Right lobe of liver (tissue), 6 donors: ENCODE results near the gene PTGES3L. TPM values are rescaled to one million over a fixed set of nuclear protein-coding genes. Genes with fewer than 3 reads are reported as not detected.

Experiments
- ATAC-seq, 4 donors: fragments of 200-7000 bp; cut with Tn5 transposase; one replicate each; pipeline ENCODE4 v1.9.1; 2020; ENCODE audit warnings: mild to moderate bottlenecking in 4 of 4, moderate library complexity in 4 of 4
- DNase-seq, 3 donors: peaks; one replicate each; pipeline ENCODE4 v3.0.0-alpha.2; 2020
- H3K27ac ChIP-seq, 3 donors: fragments of 200-600 bp; one replicate each; pipeline ENCODE4 v1.8.0; 2022
- H3K27me3 ChIP-seq, 2 donors: fragments of 200-600 bp; one replicate each; pipeline ENCODE4 v1.8.0; 2022
- H3K36me3 ChIP-seq, 4 donors: fragments of 200-600 bp; sonication (generic) in 1 of 4; one replicate each; pipeline versions ENCODE4 v1.5.1 to v1.8.0; 2017 to 2022; ENCODE audit warnings: control low read depth in 1 of 4
- H3K4me1 ChIP-seq, 4 donors: fragments of 200-600 bp; sonication (generic) in 1 of 4; one replicate each; pipeline versions ENCODE4 v1.5.1 to v1.8.0; 2017 to 2022; ENCODE audit warnings: control low read depth in 1 of 4
- H3K4me3 ChIP-seq, 3 donors: fragments of 200-600 bp; one replicate each; pipeline ENCODE4 v1.8.0; 2022
- H3K9me3 ChIP-seq, 4 donors: fragments of 200-600 bp; sonication (generic) in 1 of 4; one replicate each; pipeline versions ENCODE4 v1.5.1 to v1.8.0; 2017 to 2022; ENCODE audit warnings: control low read depth in 1 of 4
- POLR2A ChIP-seq: fragments of 450-650 bp; IDR thresholded peaks from one replicate; pipeline ENCODE4 v1.6.1; 2017; ENCODE audit warnings: antibody characterized with exemption, mild to moderate bottlenecking
- WGBS: methylation state at CpG from one replicate; pipeline ENCODE4 v1.1.6; 2018; ENCODE audit warnings: low coverage, low lambda C conversion rate; ENCODE audit not compliant: insufficient coverage; ENCODE audit errors: missing lambda C conversion rate; 5-methylcytosine and 5-hydroxymethylcytosine counted together
- intact Hi-C, 2 donors: fragments of 100-400 bp; cut with DNase I; formaldehyde crosslinking; loops; one replicate each; pipeline versions ENCODE4 v1.11.2 to v1.14.1; 2022
- long read RNA-seq: library from polyadenylated mRNA; unstranded; transcript quantifications from one replicate; pipeline ENCODE4 v2.0.0, GENCODE V29; 2019
- total RNA-seq, 6 experiments: library from RNA; depleted of rRNA in 2 of 6; stranded (reverse); fragments of >200 nt in 2 of 6; fragmentation: NEBNext Ultra II Directional in 3 of 6; extraction: Animal tissue kit (Norgen Biotek cat#: 25700) in 3 of 6; gene quantifications; one replicate each; pipeline versions ENCODE4 v1.1.0 to v1.2.4, GENCODE V29; 2016 to 2023
- TF ChIP-seq, protein P1 (sequence below), 4 donors: fragments of 200-600 bp in 3 of 4; fragments of 450-650 bp in 1 of 4; IDR thresholded peaks; one replicate each; pipeline versions ENCODE4 v1.5.1 to v1.8.0; 2016 to 2022; ENCODE audit warnings: antibody characterized with exemption in 4 of 4, mild to moderate bottlenecking in 2 of 4
- donor health status: DM: no; HTN: yes; CAD: no.
- donor health status: DM: no; HTN: no; CAD: no.
- donor health status: DM: no; HTN: no; CAD: no.
- donor health status: DM: no; HTN: yes; CAD: no.
- donor health status: DM: no; HTN: yes; CAD: no.

PTGES3L gene
- not detected for total RNA-seq
- long read RNA-seq = 0 reads

DNA sequence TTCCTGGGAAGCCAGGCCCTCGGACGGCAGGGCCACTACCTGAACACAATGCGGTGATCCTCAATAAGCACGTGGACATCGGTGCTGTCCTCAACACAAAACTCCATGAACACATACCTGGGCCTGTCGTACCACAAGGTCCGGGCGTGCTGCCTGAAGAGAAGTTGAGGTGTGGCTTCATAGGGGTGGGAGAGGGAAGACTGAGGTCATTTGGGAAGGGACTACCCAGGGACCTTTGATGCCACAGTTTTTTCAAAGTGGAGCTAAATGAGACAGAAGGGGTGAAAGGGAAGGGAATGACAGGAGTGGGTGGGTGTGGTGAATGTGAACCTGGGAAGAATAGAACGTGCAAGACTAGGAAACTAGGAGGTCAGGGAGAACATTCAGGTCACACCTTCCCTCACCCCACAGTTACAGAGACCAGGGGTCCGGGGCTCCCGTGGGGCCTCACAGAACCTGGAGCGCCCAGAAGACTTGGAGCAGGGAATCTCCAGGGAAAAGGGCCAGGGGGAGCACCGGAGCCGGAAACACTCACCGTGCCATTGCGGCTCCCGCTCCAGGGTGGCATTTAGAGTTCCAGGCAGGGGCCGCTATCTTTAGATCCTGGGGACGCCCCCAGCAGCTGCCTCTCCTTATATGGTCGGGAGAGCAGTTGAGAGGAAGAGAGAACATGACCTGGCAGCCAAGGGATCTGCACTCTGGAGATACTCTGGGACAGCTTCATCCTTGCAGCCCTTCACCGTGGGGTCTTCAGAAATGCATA is at the start of gene PTGES3L:
Gene PTGES3L, minus strand, starts transcription at position 570 of the 763 bp plus-strand sequence. Its CDS starts 27 bp downstream, at position 543.
- peak in 3 of 4 donors; percentile 4 to 17 (median 10) for ATAC-seq

DNA sequence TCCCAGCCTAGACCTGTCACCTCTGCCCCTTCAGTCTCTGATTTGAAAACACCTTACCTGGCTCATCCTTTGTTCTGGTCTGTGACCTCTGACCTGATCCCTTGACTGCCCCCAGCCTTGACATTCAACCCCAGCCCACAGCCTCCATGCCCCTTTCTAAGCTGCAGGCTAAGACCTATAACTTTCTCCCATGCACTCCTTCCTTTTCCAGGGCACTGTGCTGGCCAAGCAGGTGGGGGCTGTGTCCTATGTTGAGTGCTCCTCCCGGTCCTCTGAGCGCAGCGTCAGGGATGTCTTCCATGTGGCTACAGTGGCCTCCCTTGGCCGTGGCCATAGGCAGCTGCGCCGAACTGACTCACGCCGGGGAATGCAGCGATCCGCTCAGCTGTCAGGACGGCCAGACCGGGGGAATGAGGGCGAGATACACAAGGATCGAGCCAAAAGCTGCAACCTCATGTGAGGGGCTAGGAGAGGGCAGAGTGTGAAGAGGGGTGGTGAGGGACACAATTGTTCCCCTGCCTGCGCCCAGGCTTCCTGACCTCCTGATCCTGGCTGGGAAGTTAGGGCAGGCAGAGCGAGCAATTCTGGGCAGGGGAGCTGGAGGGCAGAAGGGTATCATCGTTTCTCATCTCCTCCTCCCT is 48.5 kb upstream of the PTGES3L start:
- H3K4me3 ChIP-seq = no peak overlapping the region
- intact Hi-C loops = loop anchor here in 1 of 2 donors (10.0 kb wide), 1 partner anchor 116 kb away; no protein-coding TSS in a partner anchor
- ATAC-seq (no peak), DNase-seq (no peak)
- WGBS = 89% methylated on average over 12 of the region's 17 CpGs
- H3K36me3 ChIP-seq = no peaks in the 10 kb centered on the region
- no peak overlapping the region for H3K27ac ChIP-seq
- no peaks in the 10 kb centered on the region for H3K9me3 ChIP-seq
- H3K27me3 ChIP-seq = no peaks in the 10 kb centered on the region
- TF ChIP-seq POLR2A = no peak
- TF ChIP-seq, protein P1, sequence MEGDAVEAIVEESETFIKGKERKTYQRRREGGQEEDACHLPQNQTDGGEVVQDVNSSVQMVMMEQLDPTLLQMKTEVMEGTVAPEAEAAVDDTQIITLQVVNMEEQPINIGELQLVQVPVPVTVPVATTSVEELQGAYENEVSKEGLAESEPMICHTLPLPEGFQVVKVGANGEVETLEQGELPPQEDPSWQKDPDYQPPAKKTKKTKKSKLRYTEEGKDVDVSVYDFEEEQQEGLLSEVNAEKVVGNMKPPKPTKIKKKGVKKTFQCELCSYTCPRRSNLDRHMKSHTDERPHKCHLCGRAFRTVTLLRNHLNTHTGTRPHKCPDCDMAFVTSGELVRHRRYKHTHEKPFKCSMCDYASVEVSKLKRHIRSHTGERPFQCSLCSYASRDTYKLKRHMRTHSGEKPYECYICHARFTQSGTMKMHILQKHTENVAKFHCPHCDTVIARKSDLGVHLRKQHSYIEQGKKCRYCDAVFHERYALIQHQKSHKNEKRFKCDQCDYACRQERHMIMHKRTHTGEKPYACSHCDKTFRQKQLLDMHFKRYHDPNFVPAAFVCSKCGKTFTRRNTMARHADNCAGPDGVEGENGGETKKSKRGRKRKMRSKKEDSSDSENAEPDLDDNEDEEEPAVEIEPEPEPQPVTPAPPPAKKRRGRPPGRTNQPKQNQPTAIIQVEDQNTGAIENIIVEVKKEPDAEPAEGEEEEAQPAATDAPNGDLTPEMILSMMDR (IDR thresholded peaks at IDR 0.05) = no peak
- peaks cover 0 to 17% (median 3%) of the 10 kb centered on the region in 4 donors for H3K4me1 ChIP-seq

More for the DNA sequence above, at the start of gene PTGES3L:
- no peaks in the 10 kb centered on the region for H3K27me3 ChIP-seq
- peaks cover 0 to 18% (median 6%) of the 10 kb centered on the region in 4 donors for H3K4me1 ChIP-seq
- peak within 1 kb of the TSS; percentile 40 to 82 (median 77) for H3K27ac ChIP-seq
- H3K9me3 ChIP-seq = no peaks in the 10 kb centered on the region
- peak within 1 kb of the TSS; percentile 94 to 97 (median 97) for H3K4me3 ChIP-seq
- WGBS = 63% methylated on average over 8 of the region's 21 CpGs
- intact Hi-C loops = no loop called here
- no peaks in the 10 kb centered on the region for H3K36me3 ChIP-seq
- TF ChIP-seq, protein P1 (IDR thresholded peaks at IDR 0.05) = no peak
- no peak for TF ChIP-seq POLR2A
- no peak for DNase-seq

- TF ChIP-seq POLR2A = no peak
- TF ChIP-seq, protein P1 (IDR thresholded peaks at IDR 0.05) = no peak
- ATAC-seq (no peak), DNase-seq (no peak)
- Histone ChIP-seq H3K27me3 (no peaks in the 10 kb centered on the region), H3K4me3 (no peak overlapping the region), H3K9me3 (no peaks in the 10 kb centered on the region), H3K27ac (no peak overlapping the region), H3K4me1 (peaks cover 0 to 17% (median 3%) of the 10 kb centered on the region in 4 donors), H3K36me3 (no peaks in the 10 kb centered on the region)
- WGBS = 73% methylated on average over 6 of the region's 9 CpGs
- intact Hi-C loops = loop anchor here in 1 of 2 donors (10.0 kb wide), 1 partner anchor 117 kb away; no protein-coding TSS in a partner anchor
Observed at GRCh38 chr17:43027091-43028032, 47.5 kb upstream of the PTGES3L start.

DNA sequence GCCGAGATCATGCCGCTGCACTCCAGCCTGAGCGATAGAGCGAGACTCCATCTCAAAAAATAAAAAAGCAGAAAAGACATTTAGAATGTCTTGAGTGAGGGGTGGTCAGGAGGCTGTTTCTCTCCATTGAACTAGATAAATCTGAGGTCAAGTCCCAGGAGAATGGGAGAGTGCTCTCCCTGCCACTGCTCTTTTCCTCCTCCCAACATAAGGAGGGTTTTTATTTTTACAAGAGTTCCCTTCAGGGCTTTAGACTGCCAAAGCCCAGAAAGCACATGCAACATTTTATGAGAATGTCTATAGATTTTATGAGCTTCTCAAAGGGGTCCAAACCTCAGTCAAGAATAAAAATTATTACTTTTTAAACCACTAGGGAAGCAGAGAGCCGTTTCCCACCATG is 46.7 kb upstream of the PTGES3L start:
- H3K27me3 ChIP-seq = no peaks in the 10 kb centered on the region
- TF ChIP-seq, protein P1 (IDR thresholded peaks at IDR 0.05) = no peak
- no peak for TF ChIP-seq POLR2A
- intact Hi-C loops = loop anchor here in 1 of 2 donors (10.0 kb wide), 1 partner anchor 118 kb away; no protein-coding TSS in a partner anchor
- ATAC-seq = no peak
- no peaks in the 10 kb centered on the region for H3K9me3 ChIP-seq
- WGBS = 90% methylated on average over 4 of the region's 5 CpGs
- H3K36me3 ChIP-seq = no peaks in the 10 kb centered on the region
- peaks cover 0 to 17% (median 3%) of the 10 kb centered on the region in 4 donors for H3K4me1 ChIP-seq
- DNase-seq = no peak
- no peak overlapping the region for H3K27ac ChIP-seq
- H3K4me3 ChIP-seq = no peak overlapping the region
